Measurements from ENCODE around the gene TMEM207. TPM values are rescaled to one million over a fixed set of nuclear protein-coding genes. Genes with fewer than 3 reads are reported as not detected.

Gene TMEM207
- total and polyA plus RNA-seq, 4 donors, result not detected

GRCh38 chr3:190492966-190493365 lies 43.3 kb upstream of the TMEM207 start:
- Histone ChIP-seq H3K4me1 (ENCODE audit: control insufficient read depth in 4 of 4, insufficient read depth in 4 of 4, low read length in 3 of 4) (no peaks in the 10 kb centered on the region), H3K9ac (ENCODE audit: low read depth in 1 of 2, low read length in 2 of 2) (no peak overlapping the region), H3K4me3 (ENCODE audit: low read depth in 1 of 3, low read length in 3 of 3) (no peak overlapping the region), H3K27me3 (ENCODE audit: control insufficient read depth in 4 of 4, insufficient read depth in 4 of 4, low read length in 3 of 4) (no peaks in the 10 kb centered on the region), H3K9me3 (ENCODE audit: control insufficient read depth in 4 of 4, low read length in 3 of 4) (no peaks in the 10 kb centered on the region), H3K27ac (ENCODE audit: low read depth in 1 of 2, low read length in 2 of 2) (no peak overlapping the region), H3K36me3 (ENCODE audit: control insufficient read depth in 4 of 4, insufficient read depth in 3 of 4, low read depth in 1 of 4, low read length in 3 of 4) (no peaks in the 10 kb centered on the region)
- no peak for DNase-seq (ENCODE audit: low spot score)
- WGBS, result 91% methylated on average over 4 of the region's 4 CpGs
- TF ChIP-seq YY1 (IDR thresholded peaks at IDR 0.05) (no peak), FOXA1 (IDR thresholded peaks at IDR 0.05) (no peak), HNF4G (IDR thresholded peaks at IDR 0.05) (no peak), RXRA (IDR thresholded peaks at IDR 0.05) (no peak), EGR1 (IDR thresholded peaks at IDR 0.05; ENCODE audit: low read depth in 2 of 2) (no peak), ZBTB33 (IDR thresholded peaks at IDR 0.05) (no peak)
- TF ChIP-seq, protein P1, sequence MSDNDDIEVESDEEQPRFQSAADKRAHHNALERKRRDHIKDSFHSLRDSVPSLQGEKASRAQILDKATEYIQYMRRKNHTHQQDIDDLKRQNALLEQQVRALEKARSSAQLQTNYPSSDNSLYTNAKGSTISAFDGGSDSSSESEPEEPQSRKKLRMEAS (IDR thresholded peaks at IDR 0.05), result no peak
- TF ChIP-seq, protein P2, sequence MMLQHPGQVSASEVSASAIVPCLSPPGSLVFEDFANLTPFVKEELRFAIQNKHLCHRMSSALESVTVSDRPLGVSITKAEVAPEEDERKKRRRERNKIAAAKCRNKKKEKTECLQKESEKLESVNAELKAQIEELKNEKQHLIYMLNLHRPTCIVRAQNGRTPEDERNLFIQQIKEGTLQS (IDR thresholded peaks at IDR 0.05), result no peak

GRCh38 chr3:190492129-190492528 lies 42.4 kb upstream of the TMEM207 start:
- no peaks in the 10 kb centered on the region for H3K27me3 ChIP-seq (ENCODE audit: control insufficient read depth in 4 of 4, insufficient read depth in 4 of 4, low read length in 3 of 4)
- H3K4me3 ChIP-seq (ENCODE audit: low read depth in 1 of 3, low read length in 3 of 3), result no peak overlapping the region
- H3K9ac ChIP-seq (ENCODE audit: low read depth in 1 of 2, low read length in 2 of 2), result no peak overlapping the region
- TF ChIP-seq FOXA2 (IDR thresholded peaks at IDR 0.05), result no peak
- TF ChIP-seq, protein P1 (IDR thresholded peaks at IDR 0.05), result no peak
- TF ChIP-seq JUND (IDR thresholded peaks at IDR 0.05), result no peak
- TF ChIP-seq, protein P3, sequence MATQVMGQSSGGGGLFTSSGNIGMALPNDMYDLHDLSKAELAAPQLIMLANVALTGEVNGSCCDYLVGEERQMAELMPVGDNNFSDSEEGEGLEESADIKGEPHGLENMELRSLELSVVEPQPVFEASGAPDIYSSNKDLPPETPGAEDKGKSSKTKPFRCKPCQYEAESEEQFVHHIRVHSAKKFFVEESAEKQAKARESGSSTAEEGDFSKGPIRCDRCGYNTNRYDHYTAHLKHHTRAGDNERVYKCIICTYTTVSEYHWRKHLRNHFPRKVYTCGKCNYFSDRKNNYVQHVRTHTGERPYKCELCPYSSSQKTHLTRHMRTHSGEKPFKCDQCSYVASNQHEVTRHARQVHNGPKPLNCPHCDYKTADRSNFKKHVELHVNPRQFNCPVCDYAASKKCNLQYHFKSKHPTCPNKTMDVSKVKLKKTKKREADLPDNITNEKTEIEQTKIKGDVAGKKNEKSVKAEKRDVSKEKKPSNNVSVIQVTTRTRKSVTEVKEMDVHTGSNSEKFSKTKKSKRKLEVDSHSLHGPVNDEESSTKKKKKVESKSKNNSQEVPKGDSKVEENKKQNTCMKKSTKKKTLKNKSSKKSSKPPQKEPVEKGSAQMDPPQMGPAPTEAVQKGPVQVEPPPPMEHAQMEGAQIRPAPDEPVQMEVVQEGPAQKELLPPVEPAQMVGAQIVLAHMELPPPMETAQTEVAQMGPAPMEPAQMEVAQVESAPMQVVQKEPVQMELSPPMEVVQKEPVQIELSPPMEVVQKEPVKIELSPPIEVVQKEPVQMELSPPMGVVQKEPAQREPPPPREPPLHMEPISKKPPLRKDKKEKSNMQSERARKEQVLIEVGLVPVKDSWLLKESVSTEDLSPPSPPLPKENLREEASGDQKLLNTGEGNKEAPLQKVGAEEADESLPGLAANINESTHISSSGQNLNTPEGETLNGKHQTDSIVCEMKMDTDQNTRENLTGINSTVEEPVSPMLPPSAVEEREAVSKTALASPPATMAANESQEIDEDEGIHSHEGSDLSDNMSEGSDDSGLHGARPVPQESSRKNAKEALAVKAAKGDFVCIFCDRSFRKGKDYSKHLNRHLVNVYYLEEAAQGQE (IDR thresholded peaks at IDR 0.05), result no peak
- TF ChIP-seq EGR1 (IDR thresholded peaks at IDR 0.05; ENCODE audit: low read depth in 2 of 2), result no peak
- TF ChIP-seq CTCF (IDR thresholded peaks at IDR 0.05; ENCODE audit: low read depth, low read length, missing input control), result no peak
- no peak for TF ChIP-seq HNF4G (IDR thresholded peaks at IDR 0.05)
- TF ChIP-seq RXRA (IDR thresholded peaks at IDR 0.05), result no peak
- TF ChIP-seq HNF4A (conservative IDR thresholded peaks at IDR 0.05), result no peak
- TF ChIP-seq, protein P2 (IDR thresholded peaks at IDR 0.05), result no peak
- no peak for TF ChIP-seq GABPA (IDR thresholded peaks at IDR 0.05 in 1 of 2, conservative IDR thresholded peaks at IDR 0.05 in 1 of 2)
- no peak for TF ChIP-seq FOXA1 (IDR thresholded peaks at IDR 0.05)
- TF ChIP-seq ZBTB33 (IDR thresholded peaks at IDR 0.05), result no peak
- H3K4me1 ChIP-seq (ENCODE audit: control insufficient read depth in 4 of 4, insufficient read depth in 4 of 4, low read length in 3 of 4), result no peaks in the 10 kb centered on the region
- H3K9me3 ChIP-seq (ENCODE audit: control insufficient read depth in 4 of 4, low read length in 3 of 4), result no peaks in the 10 kb centered on the region
- H3K27ac ChIP-seq (ENCODE audit: low read depth in 1 of 2, low read length in 2 of 2), result no peak overlapping the region
- no peaks in the 10 kb centered on the region for H3K36me3 ChIP-seq (ENCODE audit: control insufficient read depth in 4 of 4, insufficient read depth in 3 of 4, low read depth in 1 of 4, low read length in 3 of 4)
- DNase-seq (ENCODE audit: low spot score), result no peak
